HepG2 (cell line): ENCODE data around the gene PDE4C. TPM values are rescaled to one million over a fixed set of nuclear protein-coding genes. Genes with fewer than 3 reads are reported as not detected.
A peak's percentile ranks its signal among the peaks of the same experiment; 100 is the strongest.

ENCODE experiments used
- CEBPZ ChIP-seq: IDR thresholded peaks from 2 replicates; pipeline ENCODE4 v1.6.1; 2012; ENCODE audit warnings: low read length, improper control_type of control experiment
- DZIP1 ChIP-seq: sonication (generic); formaldehyde crosslinking; IDR thresholded peaks from 2 replicates; pipeline ENCODE4 v1.5.0; 2020; ENCODE audit warnings: mild to moderate bottlenecking, missing genetic modification reagents
- HIVEP1 ChIP-seq: sonication (generic); formaldehyde crosslinking; IDR thresholded peaks from 2 replicates; pipeline ENCODE4 v1.4.0; 2020; ENCODE audit warnings: mild to moderate bottlenecking, missing genetic modification reagents
- SNAPC2 ChIP-seq: sonication (generic); formaldehyde crosslinking; IDR thresholded peaks from 2 replicates; pipeline ENCODE4 v1.8.1; 2022; ENCODE audit warnings: mild to moderate bottlenecking, missing genetic modification reagents
- U2AF2 ChIP-seq: fragments of 200-400 bp; formaldehyde crosslinking; IDR thresholded peaks from 2 replicates; pipeline ENCODE4 v1.6.1; 2017; ENCODE audit warnings: low read depth, mild to moderate bottlenecking, low read length
- polyA plus RNA-seq, 8 experiments: library from polyadenylated mRNA; depleted of rRNA in 3 of 8; stranded (reverse) in 7 of 8; unstranded in 1 of 8; fragments of >200 nt; fragmentation: Illumina TruSeq in 4 of 8; extraction: Trizol in 4 of 8; gene quantifications; 2 replicates each; pipeline versions ENCODE4 v1.2.1 to v1.2.3, GENCODE V29; 2011 to 2016; ENCODE audit warnings: low read depth in 4 of 8, missing spikeins in 1 of 8, mixed read lengths in 1 of 8; ENCODE audit not compliant: insufficient read depth in 1 of 8
- total RNA-seq, 5 experiments: library from RNA; depleted of rRNA; stranded (reverse); fragments of >200 nt; fragmentation: Illumina TruSeq; extraction: Trizol; gene quantifications; 2 replicates each; pipeline ENCODE4 v1.2.3, GENCODE V29; 2016; ENCODE audit warnings: low read depth in 1 of 5
- TF ChIP-seq, protein P1 (sequence below): IDR thresholded peaks from 2 replicates; pipeline ENCODE4 v1.6.1; 2016; ENCODE audit warnings: missing compliant biosample characterization, missing genetic modification reagents, borderline replicate concordance
- TF ChIP-seq, protein P2 (sequence below): sonication (generic); formaldehyde crosslinking; IDR thresholded peaks from 2 replicates; pipeline ENCODE4 v1.5.1; 2020; ENCODE audit warnings: missing genetic modification reagents, mild to moderate bottlenecking, borderline replicate concordance
- TF ChIP-seq, protein P3 (sequence below): sonication (generic); formaldehyde crosslinking; IDR thresholded peaks from 2 replicates; pipeline ENCODE4 v1.5.0; 2020; ENCODE audit warnings: mild to moderate bottlenecking, missing genetic modification reagents, borderline replicate concordance
- TF ChIP-seq, protein P4 (sequence below): sonication (generic); formaldehyde crosslinking; IDR thresholded peaks from 2 replicates; pipeline ENCODE4 v1.5.1; 2020; ENCODE audit warnings: missing genetic modification reagents, mild to moderate bottlenecking, borderline replicate concordance

Gene PDE4C
- total and polyA plus RNA-seq, 2 of the 13 experiments (the other 11 are each of a cell fraction or from before 2014, with no cell fraction given): 1.4 to 14.0 TPM

- TF ChIP-seq DZIP1 (CRISPR knock-in tag) (no peak), CEBPZ (peak; percentile 81), SNAPC2 (0 out of 2 replicates have a peak, but pooled peaks have one; percentile 57), HIVEP1 (CRISPR knock-in tag) (no peak), U2AF2 (no peak)
- TF ChIP-seq, protein P1, sequence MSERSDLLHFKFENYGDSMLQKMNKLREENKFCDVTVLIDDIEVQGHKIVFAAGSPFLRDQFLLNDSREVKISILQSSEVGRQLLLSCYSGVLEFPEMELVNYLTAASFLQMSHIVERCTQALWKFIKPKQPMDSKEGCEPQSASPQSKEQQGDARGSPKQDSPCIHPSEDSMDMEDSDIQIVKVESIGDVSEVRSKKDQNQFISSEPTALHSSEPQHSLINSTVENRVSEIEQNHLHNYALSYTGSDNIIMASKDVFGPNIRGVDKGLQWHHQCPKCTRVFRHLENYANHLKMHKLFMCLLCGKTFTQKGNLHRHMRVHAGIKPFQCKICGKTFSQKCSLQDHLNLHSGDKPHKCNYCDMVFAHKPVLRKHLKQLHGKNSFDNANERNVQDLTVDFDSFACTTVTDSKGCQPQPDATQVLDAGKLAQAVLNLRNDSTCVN (CRISPR knock-in tag): no peak
- TF ChIP-seq, protein P2, sequence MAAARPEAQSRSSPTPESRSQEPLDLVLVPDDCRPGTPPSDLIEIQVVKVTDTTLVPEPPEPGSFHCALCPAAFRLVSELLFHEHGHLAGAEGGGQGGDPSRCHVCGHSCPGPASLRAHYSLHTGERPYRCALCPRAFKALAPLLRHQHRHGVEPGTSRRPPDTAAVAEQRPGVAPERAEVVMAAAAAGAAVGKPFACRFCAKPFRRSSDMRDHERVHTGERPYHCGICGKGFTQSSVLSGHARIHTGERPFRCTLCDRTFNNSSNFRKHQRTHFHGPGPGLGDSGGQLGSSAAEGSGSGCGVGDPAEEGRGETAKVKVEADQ: 0 out of 2 replicates have a peak, but pooled peaks have one; percentile 63
- TF ChIP-seq, protein P3, sequence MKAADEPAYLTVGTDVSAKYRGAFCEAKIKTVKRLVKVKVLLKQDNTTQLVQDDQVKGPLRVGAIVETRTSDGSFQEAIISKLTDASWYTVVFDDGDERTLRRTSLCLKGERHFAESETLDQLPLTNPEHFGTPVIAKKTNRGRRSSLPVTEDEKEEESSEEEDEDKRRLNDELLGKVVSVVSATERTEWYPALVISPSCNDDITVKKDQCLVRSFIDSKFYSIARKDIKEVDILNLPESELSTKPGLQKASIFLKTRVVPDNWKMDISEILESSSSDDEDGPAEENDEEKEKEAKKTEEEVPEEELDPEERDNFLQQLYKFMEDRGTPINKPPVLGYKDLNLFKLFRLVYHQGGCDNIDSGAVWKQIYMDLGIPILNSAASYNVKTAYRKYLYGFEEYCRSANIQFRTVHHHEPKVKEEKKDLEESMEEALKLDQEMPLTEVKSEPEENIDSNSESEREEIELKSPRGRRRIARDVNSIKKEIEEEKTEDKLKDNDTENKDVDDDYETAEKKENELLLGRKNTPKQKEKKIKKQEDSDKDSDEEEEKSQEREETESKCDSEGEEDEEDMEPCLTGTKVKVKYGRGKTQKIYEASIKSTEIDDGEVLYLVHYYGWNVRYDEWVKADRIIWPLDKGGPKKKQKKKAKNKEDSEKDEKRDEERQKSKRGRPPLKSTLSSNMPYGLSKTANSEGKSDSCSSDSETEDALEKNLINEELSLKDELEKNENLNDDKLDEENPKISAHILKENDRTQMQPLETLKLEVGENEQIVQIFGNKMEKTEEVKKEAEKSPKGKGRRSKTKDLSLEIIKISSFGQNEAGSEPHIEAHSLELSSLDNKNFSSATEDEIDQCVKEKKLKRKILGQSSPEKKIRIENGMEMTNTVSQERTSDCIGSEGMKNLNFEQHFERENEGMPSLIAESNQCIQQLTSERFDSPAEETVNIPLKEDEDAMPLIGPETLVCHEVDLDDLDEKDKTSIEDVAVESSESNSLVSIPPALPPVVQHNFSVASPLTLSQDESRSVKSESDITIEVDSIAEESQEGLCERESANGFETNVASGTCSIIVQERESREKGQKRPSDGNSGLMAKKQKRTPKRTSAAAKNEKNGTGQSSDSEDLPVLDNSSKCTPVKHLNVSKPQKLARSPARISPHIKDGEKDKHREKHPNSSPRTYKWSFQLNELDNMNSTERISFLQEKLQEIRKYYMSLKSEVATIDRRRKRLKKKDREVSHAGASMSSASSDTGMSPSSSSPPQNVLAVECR (CRISPR knock-in tag): peak; percentile 94; the same call in 1 of the 2 replicates
- TF ChIP-seq, protein P4, sequence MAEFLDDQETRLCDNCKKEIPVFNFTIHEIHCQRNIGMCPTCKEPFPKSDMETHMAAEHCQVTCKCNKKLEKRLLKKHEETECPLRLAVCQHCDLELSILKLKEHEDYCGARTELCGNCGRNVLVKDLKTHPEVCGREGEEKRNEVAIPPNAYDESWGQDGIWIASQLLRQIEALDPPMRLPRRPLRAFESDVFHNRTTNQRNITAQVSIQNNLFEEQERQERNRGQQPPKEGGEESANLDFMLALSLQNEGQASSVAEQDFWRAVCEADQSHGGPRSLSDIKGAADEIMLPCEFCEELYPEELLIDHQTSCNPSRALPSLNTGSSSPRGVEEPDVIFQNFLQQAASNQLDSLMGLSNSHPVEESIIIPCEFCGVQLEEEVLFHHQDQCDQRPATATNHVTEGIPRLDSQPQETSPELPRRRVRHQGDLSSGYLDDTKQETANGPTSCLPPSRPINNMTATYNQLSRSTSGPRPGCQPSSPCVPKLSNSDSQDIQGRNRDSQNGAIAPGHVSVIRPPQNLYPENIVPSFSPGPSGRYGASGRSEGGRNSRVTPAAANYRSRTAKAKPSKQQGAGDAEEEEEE (CRISPR knock-in tag): 0 out of 2 replicates have a peak, but pooled peaks have one; percentile 41
Measured at GRCh38 chr19:18192673-18193387, 33.4 kb downstream of the PDE4C start, which contains the start of gene MPV17L2 (continued).
